Measurements from ENCODE around the gene LRRC10B. TPM values are rescaled to one million over a fixed set of nuclear protein-coding genes. Genes with fewer than 3 reads are reported as not detected.

Gene LRRC10B
- total and polyA plus RNA-seq, 2 of the 8 experiments (the other 6 are each of a cell fraction or from before 2014, with no cell fraction given) = 0.47 to 0.71 TPM

- Histone ChIP-seq H2AK5ac (ENCODE audit: low read depth, low read length) (no peak overlapping the region), H4K8ac (ENCODE audit: extremely low read depth, insufficient read depth, low read length) (no peak overlapping the region), H2BK120ac (replicated peaks; ENCODE audit: low read depth, low read length) (no peak overlapping the region), H3K23me2 (ENCODE audit: low read depth, low read length) (no peaks in the 10 kb centered on the region; the same call in 1 of the 2 replicates), H3K27me3 (replicated peaks in 1 of 4; ENCODE audit: control insufficient read depth in 3 of 4, extremely low read depth in 1 of 4, insufficient read depth in 3 of 4, low read length in 3 of 4) (no peaks in the 10 kb centered on the region), H3K9ac (replicated peaks in 1 of 4; ENCODE audit: extremely low read depth in 1 of 4, low read depth in 3 of 4, low read length in 3 of 4) (no peak overlapping the region), H2BK15ac (ENCODE audit: low read length) (no peak overlapping the region), H3K4ac (replicated peaks; ENCODE audit: insufficient read length, low read depth, low read length) (no peak overlapping the region), H3K79me2 (ENCODE audit: control insufficient read depth in 1 of 2, insufficient read depth in 2 of 2, low read length in 2 of 2) (no peaks in the 10 kb centered on the region), H3K9me3 (ENCODE audit: insufficient read depth in 2 of 2, low read depth in 1 of 2, low read length in 1 of 2) (no peaks in the 10 kb centered on the region), H3K27ac (ENCODE audit: low read depth, low read length) (no peak overlapping the region), H3K56ac (replicated peaks; ENCODE audit: insufficient read length, low read depth, low read length) (no peak overlapping the region), H4K5ac (ENCODE audit: insufficient read length, low read depth, low read length) (no peak overlapping the region), H4K20me1 (replicated peaks in 1 of 2; ENCODE audit: control insufficient read depth in 1 of 2, insufficient read depth in 2 of 2, low read length in 2 of 2) (no peaks in the 10 kb centered on the region), H3K18ac (ENCODE audit: extremely low read depth, low read length) (no peak overlapping the region), H3K14ac (ENCODE audit: insufficient read length) (no peak overlapping the region), H3K4me2 (ENCODE audit: insufficient read depth in 1 of 2, low read depth in 2 of 2, low read length in 2 of 2) (no peak overlapping the region), H2BK5ac (ENCODE audit: low read depth, low read length) (no peak overlapping the region), H2BK12ac (ENCODE audit: low read depth, low read length) (no peak overlapping the region), H3K36me3 (ENCODE audit: control insufficient read depth in 2 of 4, insufficient read depth in 4 of 4, low read length in 3 of 4) (no peaks in the 10 kb centered on the region; a peak in 1 of 8 replicates), H4K91ac (replicated peaks; ENCODE audit: insufficient read length, low read length) (no peak overlapping the region), H3K4me1 (replicated peaks in 1 of 4; ENCODE audit: control insufficient read depth in 3 of 4, insufficient read depth in 4 of 4, low read length in 3 of 4) (peaks cover 0 to 27% (median 21%) of the 10 kb centered on the region in 4 experiments; a peak in 6 of 7 replicates), H3K23ac (ENCODE audit: insufficient read length) (no peak overlapping the region), H2AFZ (ENCODE audit: low read length) (no peak overlapping the region), H3K79me1 (ENCODE audit: low read depth, low read length) (no peaks in the 10 kb centered on the region), H3K4me3 (ENCODE audit: extremely low read depth in 1 of 4, insufficient read depth in 2 of 4, low read depth in 3 of 4, low read length in 4 of 4) (no peak overlapping the region), H2BK20ac (ENCODE audit: low read length) (no peak overlapping the region)
- ChIA-PET POLR2A (ENCODE audit: partially characterized antibody) (interaction anchor here (0.5 to 1.6 kb wide), 5 partner anchors 10 to 57 kb away, joined by 3 to 6 read pairs (median 3); no protein-coding TSS in a partner anchor), CTCF (ENCODE audit: partially characterized antibody) (interaction anchor here (0.7 to 57.8 kb wide), 12 partner anchors 9 to 169 kb away, joined by 3 to 2106 read pairs (median 3); partner anchors contain the start of gene LRRC10B)
- FAIRE-seq = no peak
- no peak for TF ChIP-seq RNF2 (IDR thresholded peaks at IDR 0.05; ENCODE audit: borderline replicate concordance, low read depth, low read length, missing control alignments, poor library complexity, severe bottlenecking)
- TF ChIP-seq ATF2 (IDR thresholded peaks at IDR 0.05; ENCODE audit: low read length) = no peak
- no peak for TF ChIP-seq RFX5 (IDR thresholded peaks at IDR 0.05; ENCODE audit: borderline replicate concordance, low read depth, low read length)
- TF ChIP-seq CEBPB (IDR thresholded peaks at IDR 0.05; ENCODE audit: low read depth, low read length) = no peak
- no peak for TF ChIP-seq YY1 (IDR thresholded peaks at IDR 0.05; ENCODE audit: low read depth, low read length)
- no peak for TF ChIP-seq SRF (IDR thresholded peaks at IDR 0.05; ENCODE audit: low read depth, low read length)
- TF ChIP-seq FOSL1 (IDR thresholded peaks at IDR 0.05; ENCODE audit: insufficient read depth, low read depth, low read length) = no peak
- DNase-seq (ENCODE audit: low read depth in 1 of 2, low spot score in 2 of 2) = no peak
- 85% methylated on average over 11 of the region's 11 CpGs; no CpG with 5 or more reads in 1 of the 2 experiments for WGBS, 2 experiments (ENCODE audit: extremely low coverage in 1 of 2, insufficient coverage in 1 of 2, insufficient read length in 1 of 2, insufficient replicate concordance in 2 of 2, low coverage in 1 of 2, low lambda C conversion rate in 2 of 2, missing lambda C conversion rate in 1 of 2)
These were observed 24.0 kb upstream of the LRRC10B start for GRCh38 chr11:61484541-61484940.
